Globus pallidus (tissue), 1 donor: ENCODE measurements around the gene SLC6A14.

Experiments used
- DNase-seq: peaks from one replicate; pipeline ENCODE4 v3.0.0-alpha.2; 2015; ENCODE audit warnings: low spot score

SLC6A14 gene, protein sequence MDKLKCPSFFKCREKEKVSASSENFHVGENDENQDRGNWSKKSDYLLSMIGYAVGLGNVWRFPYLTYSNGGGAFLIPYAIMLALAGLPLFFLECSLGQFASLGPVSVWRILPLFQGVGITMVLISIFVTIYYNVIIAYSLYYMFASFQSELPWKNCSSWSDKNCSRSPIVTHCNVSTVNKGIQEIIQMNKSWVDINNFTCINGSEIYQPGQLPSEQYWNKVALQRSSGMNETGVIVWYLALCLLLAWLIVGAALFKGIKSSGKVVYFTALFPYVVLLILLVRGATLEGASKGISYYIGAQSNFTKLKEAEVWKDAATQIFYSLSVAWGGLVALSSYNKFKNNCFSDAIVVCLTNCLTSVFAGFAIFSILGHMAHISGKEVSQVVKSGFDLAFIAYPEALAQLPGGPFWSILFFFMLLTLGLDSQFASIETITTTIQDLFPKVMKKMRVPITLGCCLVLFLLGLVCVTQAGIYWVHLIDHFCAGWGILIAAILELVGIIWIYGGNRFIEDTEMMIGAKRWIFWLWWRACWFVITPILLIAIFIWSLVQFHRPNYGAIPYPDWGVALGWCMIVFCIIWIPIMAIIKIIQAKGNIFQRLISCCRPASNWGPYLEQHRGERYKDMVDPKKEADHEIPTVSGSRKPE

DNA sequence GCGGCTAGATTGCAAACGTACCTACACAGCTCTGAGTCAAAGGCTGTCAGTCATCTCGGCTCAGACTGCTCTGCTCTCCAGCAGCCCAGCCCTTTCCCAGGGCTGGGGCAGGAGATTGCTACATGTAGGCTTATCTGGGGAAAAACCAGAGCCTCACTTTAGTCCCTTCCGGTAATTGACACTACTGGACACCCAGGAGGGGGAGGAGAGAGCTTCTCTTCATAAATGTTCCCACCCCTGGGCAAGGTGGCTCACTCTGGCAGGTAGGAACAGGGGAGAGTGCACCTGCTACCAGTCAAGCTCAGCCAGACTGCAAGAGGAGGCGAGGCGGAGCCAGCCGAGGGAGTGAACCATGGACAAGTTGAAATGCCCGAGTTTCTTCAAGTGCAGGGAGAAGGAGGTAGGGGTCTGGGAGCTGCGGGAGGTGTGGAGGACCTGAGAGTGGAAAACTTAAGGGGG, at the start of gene SLC6A14:
SLC6A14 (plus strand) TSS at position 249 of the 459 bp plus-strand sequence; CDS start at position 353, 104 bp downstream.
- no peak for DNase-seq

DNA sequence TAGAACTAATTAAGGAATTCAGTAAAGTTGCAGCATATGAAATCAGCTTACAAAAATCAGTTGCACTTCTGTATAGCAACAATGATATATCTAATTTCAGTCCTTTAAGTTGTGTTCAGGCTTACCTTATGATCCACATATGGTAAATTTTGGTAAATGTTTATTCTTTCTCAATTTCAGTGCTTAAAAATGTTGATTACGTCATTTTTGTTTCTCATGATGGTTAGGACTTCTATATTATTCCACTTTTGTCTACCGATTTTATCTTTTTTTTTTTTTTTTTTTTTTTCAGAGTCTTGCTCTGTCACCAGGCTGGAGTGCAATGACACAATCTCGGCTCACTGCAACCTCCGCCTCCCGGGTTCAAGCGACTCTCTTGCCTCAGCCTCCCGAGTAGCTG, 40.7 kb upstream of the SLC6A14 start:
- no peak for DNase-seq

DNA sequence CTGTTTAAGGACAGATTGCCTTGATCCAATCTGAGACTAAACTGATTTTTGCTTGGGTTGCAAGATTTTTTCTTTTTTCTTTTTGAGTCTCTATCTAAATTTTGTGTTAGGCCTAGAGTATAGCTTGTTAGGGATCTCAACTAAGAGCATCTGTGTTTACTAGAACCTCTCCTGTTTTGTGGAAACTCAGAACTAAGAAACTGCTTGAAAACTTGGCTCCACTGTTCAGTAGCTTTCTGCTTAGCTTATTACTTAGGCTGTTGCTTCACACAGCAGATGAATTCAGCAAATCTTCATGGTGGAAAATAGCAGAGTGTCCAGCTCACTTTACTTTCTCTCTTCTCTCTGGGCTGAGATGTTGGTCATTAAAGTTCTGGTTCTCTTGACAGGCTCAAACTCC, 36.7 kb upstream of the SLC6A14 start:
- DNase-seq: no peak

DNA sequence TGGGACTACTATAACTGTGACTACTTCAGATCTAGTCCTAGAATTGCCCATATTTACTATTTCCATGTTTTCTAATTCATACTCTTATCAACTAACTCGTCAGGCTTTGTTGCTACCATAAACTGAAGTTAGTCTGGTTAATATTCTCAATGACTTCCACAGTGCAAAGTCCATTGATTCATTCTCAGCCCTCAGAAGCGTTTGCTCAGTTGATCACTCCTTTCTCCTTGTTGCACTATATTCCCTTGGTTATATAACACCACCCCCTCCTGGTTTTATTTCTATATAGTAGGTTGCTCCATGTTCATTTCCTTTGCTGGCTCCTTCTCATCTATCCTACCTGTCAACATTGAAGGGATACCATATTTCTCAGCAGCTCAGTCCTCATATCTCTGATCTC, 27.2 kb upstream of the SLC6A14 start:
- DNase-seq: no peak

DNA sequence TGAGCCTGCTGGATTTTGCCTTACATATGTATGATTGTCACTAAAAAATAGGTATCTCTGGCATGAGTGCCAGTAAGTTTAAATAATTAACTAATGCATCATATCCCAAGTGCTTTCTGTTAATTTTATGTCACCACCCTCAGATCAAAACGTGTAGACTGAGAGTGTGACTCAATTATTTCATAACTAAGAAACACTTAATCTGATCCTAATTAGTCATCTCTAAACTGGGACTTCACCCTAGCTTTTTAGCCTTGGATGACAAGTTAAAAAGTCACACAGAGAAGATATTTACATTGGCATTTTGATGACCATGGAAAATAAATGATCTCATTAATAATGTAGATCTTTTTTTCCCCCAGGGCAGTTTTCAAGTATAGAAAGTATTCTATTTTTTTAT, 23.1 kb upstream of the SLC6A14 start:
- DNase-seq: no peak

DNA sequence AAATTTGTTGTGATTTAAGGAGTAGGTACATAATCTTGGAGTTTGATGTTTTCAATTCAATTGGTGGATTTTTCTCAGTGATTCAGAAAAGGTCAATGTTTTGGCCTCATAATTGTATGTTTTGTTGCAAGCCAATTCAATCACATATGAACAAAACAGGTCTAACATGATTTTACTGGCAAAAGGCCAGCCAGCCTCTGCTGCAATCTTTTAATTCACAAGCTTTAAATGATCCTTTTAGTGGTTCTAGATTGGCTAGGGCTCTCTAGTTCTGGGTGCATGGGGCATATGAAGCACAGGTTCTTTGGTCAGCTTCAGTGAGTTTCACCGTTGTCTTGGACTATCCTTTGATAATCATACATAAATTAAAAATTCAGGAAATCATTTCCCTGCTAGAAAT, 19.2 kb upstream of the SLC6A14 start:
- DNase-seq: no peak

DNA sequence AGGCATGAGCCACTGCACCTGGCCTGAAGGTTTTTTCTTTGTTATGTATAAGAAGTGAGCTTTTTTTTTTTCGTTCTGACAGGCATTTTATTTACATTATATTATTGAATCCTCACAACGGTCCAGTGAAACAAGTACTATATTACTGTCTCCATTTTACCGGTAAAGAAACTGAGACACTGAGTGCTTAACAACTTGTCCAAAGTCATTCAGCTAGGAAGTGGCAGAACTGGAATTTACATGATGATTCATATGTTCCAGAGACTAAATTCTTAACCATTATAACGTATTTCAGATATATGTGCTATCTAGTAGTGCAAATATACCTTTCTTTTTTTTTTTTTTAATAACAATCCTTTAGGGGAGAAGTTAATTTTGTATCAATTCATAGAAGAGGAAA, 18.4 kb upstream of the SLC6A14 start:
- no peak for DNase-seq

DNA sequence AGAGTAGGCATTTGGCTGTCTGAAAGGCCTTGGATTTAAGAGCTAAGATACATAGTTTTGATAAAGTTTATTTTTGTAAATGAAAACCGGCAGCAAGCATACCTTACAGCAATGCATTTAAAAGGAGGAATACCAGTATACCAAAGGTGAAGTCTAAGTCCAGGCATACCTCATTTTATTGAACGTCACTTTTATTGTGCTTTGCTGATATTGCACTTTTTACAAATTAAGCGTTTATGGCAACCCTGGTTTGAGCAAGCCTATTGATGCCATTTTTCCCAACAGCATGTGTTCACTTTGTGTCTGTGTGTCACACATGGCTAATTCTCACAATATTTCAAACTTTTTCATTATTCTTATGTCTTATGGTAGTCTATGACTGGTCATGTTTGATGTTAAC, 8.4 kb upstream of the SLC6A14 start:
- DNase-seq: no peak

DNA sequence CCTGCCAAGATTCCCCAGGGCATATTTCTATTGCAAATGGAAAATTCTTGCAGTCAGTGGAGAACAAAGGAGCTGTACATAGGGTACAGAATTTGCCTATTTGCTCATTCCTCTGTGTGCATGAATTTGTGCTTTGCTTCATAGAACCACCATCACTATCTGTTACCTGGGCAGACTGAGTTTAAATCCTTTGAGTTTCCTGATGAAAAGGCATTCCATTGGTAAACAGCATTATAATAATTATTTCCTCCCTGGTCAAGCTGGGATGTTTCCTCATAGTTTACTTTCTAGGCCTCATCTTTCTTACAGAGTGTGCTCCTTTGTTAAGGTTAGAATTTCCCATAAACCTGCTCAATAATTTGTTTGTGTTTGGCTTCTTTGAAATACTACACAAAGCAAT, 809 bp upstream of the SLC6A14 start:
- DNase-seq: no peak

DNA sequence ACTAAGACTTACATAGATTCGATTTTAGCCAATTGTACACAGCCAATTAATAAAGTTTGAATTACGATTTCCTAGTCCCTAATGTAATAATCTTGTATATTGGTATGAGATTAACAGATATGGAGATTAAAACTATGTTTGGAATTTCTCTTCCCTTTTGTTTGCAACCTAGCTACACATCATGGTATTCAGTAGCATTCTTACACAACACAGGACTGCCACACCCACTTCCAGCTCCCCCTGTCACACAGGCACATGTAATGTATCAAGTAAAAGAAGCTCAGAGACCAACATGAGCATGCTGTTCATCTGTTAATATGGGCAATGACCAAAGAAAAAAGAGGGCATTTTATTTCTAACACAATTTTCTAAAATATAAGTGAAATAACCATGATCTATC, 12.8 kb downstream of the SLC6A14 start:
- no peak for DNase-seq

DNA sequence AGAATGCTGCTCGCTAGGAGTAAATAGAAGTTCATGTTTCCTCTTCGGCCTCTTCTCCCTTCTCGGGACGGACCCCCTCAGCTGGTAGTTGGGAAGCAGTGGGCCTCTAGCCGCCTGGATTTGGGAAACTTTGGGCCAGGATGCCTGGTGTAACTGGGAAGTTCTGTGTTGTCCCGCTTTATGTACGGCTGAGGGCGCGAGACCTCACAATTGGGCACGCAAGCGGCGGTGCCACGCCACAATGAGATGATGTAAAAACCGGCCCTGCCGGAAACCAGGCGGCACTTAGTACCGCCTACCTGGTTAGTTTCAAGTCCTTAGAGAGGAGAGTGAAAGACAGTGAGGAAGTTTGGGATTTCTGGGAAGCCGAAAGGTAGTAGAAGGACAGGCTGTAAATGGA, 26.4 kb downstream of the SLC6A14 start, which contains the start of gene CT83:
CT83 (minus strand) TSS at position 155 of the 400 bp plus-strand sequence; CDS start at position 35, 120 bp downstream.
- DNase-seq: no peak

DNA sequence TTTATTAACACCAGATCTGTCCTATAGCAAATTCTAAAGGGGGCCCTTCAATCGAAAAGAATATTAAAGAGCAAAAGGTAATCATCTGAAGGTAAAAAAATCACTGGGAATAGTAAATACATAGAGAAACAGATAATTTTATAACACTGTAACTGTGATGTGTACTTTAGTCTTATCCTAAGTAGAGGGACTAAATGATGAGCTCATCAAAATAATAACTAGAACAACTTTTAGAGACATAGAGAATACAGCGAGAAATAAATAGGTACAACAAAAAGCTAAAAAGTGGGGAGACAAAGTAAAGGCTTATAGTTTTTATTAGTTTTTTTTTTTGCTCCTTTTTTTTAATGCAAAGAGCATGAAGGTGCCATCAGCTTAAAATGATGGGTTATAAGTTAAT, 43.7 kb downstream of the SLC6A14 start:
- no peak for DNase-seq

DNA sequence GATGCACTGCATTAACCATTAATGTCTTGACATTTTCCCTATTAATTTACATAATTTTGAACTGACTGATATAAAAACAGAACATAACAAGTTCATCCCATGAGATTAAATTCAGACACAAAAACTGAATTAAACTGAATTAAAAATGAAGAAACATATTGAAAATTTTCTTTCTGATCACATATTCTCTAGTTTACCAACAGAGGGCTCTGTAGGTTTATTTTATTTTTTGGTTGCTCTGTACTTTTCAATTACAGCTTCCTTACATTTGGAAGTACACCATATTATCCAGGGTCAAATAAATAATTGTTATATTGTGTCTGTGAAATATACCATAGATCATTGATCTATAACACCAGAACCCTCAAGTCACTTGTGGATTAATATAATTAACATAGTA, 53.7 kb downstream of the SLC6A14 start:
- DNase-seq: no peak

DNA sequence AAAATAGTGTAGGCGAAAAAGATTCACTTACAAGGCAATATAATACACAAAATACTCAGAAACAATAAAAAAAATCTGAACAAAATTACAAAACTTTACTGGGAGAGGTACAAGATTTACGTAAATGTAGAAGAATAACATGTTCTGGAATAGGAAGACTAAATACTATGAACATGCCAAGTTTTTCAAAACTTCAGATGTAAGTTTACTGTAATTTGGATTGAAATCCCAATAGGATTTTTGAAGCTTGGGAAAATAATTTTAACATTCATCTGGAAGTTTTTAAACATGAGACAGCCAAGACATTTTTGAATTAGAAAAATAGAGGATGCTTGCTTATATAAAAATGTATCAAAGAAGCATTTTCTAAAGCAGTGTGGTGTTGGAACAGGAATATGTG, 56.9 kb downstream of the SLC6A14 start:
- DNase-seq: no peak

DNA sequence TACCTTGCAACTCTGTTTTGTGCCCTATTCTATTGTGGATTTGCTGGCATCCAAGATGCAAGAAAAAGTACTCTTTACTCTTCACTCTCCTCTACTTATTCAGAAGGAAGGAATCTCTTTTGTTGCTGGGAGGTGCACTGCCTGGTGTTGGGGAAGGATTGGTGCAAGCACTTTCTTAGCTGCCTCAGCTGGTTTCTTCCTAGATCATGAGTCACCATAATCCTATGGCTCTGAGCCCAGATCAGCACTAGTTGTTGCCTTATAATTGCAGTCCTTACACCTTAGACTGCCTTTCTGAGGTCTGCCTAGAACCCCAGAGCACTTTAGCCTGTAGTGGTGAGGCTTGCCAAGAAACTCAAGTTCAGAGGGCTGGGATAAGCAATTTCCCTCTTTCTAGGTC, 63.4 kb downstream of the SLC6A14 start:
- no peak for DNase-seq
